ENCODE measurements around the gene CLDN15.

DNA sequence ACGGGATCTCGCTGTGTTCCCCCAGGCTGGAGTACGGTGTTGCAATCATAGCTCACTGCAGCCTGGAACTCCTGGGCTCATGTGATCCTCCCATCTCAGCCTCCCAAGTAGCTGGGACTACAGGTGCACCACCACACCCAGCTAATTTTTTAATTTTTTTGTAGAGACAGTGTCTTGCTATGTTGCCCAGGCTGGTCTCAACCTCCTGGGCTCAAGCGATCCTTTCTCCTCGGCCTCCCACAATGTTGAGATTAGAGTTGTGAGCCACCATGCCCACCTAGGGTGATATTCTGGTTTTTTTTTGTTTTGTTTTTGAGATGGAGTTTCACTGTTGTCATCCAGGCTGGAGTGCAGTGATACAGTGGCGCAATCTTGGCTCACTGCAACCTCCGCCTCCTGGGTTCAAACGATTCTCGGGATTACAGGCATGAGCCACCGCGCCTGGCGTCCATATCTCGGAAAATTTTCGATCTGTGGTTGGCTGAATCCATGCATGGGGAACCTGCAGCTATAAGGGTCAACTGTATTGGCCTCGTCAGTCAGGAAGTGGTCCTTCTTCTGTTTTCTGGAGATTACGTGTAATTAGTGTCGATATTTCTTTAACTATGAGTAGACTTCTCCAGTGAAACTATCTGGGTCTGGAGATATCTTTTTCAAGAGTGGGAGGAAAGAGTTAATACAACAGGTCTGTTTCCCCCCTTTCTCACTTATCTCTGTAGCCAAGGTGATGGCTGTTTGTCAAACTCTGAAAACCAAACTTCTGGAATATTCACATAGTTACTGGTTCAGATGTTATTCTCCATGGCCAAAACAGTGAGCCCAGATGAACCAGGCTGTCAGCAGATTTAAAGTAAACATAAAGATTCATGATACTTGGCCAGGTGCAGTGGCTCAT is 28.3 kb upstream of the CLDN15 start:
- TF ChIP-seq CTCF (IDR thresholded peaks at IDR 0.05) = no peak
- TF ChIP-seq POLR2A (IDR thresholded peaks at IDR 0.05) = no peak

Data from vagina (tissue), 2 donors.